Transverse colon (tissue), 3 donors: ENCODE measurements around the gene MSH6.
"Not testable (repeated sequence)": the region's sequence is repeated elsewhere in the genome, so short reads cannot be mapped to it uniquely, and the experiment has no call there.

Experiments used
- POLR2A ChIP-seq: fragments of 450-650 bp; IDR thresholded peaks from one replicate; pipeline ENCODE4 v1.6.1; 2016; ENCODE audit warnings: antibody characterized with exemption, mild to moderate bottlenecking, moderate library complexity
- TF ChIP-seq, protein P1 (sequence below), 5 experiments: fragments of 200-600 bp in 3 of 5; fragments of 450-650 bp in 2 of 5; sonication (generic) in 3 of 5; IDR thresholded peaks; 1 replicate in 2 of 5; 2 replicates in 3 of 5; pipeline ENCODE4 v1.5.1; 2016 to 2017; ENCODE audit warnings: antibody characterized with exemption in 5 of 5, inconsistent platforms in 3 of 5, mild to moderate bottlenecking in 2 of 5, moderate library complexity in 1 of 5

DNA sequence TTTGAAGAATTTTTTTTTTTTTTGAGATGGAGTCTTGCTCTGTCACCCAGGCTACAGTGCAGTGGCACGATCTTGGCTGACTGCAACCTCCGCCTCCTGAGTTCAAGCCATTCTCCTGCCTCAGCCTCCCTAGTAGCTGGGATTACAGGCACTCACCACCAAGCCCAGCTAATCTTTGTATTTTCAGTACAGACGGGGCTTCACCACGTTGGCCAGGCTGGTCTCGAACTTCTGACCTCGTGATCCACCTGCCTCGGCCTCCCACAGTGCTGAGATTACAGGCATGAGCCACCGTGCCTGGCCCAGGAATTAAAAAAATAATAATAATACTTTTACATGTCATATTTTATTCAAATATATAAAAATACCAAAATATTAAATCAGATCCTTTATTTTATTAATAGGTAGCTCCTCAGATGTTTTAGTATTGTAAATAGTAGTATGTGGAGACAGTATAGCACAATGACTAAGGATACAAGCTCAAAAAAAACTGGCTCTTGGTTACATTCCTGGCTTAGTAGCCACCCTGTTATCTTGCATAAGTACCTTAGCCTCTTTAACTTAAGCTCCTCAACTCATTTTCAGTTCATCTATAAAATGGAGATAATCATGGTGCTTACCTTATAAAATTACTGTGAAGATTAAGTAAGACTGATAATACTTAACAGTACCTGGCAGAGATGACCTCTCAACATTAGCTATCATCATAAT lies 70.3 kb downstream of the MSH6 start:
- TF ChIP-seq POLR2A: not testable (repeated sequence)
- TF ChIP-seq, protein P1, sequence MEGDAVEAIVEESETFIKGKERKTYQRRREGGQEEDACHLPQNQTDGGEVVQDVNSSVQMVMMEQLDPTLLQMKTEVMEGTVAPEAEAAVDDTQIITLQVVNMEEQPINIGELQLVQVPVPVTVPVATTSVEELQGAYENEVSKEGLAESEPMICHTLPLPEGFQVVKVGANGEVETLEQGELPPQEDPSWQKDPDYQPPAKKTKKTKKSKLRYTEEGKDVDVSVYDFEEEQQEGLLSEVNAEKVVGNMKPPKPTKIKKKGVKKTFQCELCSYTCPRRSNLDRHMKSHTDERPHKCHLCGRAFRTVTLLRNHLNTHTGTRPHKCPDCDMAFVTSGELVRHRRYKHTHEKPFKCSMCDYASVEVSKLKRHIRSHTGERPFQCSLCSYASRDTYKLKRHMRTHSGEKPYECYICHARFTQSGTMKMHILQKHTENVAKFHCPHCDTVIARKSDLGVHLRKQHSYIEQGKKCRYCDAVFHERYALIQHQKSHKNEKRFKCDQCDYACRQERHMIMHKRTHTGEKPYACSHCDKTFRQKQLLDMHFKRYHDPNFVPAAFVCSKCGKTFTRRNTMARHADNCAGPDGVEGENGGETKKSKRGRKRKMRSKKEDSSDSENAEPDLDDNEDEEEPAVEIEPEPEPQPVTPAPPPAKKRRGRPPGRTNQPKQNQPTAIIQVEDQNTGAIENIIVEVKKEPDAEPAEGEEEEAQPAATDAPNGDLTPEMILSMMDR (IDR thresholded peaks at IDR 0.05): not testable (repeated sequence)
